HG03520 (cell line): ENCODE results near the gene SLC6A6.

Source experiments
- ATAC-seq: cut with Tn5 transposase; IDR thresholded peaks from one replicate; pipeline ENCODE4 v1.9.1; 2021; ENCODE audit warnings: mild to moderate bottlenecking, moderate library complexity; ENCODE audit not compliant: unreplicated experiment

SLC6A6 gene

GRCh38 chr3:14517601-14518431, 115.4 kb downstream of the SLC6A6 start:
- no peak for ATAC-seq

DNA sequence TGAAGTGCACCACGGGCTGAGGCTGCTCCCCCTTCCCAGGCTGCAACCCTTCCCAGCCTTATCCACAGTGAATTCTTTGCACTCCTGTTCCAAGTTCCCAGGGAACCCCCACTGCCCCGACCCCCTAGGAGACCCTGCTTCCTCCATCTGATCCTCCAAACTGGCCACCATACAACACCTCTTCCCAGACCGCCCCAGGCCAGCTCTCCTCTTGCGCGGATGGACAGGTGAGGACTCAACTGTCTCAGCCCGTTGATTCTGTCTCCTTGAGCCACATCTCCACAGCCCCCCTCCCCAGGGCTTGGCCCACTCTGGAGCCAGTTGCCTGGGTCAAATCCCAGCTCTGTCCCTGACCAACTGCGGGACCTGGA, 116.0 kb downstream of the SLC6A6 start:
- ATAC-seq, result no peak

DNA sequence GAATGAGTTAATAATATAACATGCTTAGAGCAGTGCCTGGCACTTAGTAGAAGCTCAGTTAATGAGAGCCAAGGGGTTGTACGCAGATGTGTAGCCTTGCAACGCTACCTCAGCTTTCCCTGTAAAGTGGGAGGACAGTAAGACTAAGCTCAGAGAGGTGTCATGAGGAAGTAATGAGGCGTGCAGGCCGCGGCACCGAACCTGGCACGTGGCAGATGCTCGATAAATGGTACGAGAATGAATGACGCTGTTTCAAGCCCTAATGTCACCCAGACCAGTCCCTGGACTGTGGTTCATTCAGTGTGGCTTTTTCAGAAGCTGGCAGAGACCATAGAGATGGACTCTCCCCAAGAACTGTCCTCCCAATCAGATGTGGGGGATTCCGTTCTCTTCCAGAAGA, 116.5 kb downstream of the SLC6A6 start:
- ATAC-seq, result no peak

DNA sequence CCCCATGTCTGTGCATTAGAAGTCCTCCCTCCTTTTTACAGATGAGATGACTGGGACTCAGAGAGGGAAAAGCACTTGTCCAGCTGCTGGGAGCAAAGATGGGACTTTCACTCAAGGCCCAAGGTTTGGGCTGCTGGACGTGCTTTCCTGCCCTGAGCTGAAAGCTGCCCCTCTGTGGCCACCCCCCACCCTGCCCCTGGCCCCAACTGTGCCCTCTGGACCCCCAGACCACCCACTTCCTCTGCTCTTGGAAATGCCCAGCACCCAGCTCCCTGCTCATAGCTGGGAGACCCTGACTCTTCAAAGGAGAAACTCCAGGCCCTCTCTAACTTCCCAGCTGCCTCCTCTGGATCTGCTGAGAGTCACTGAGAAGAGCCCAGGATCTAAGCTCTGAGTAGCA, 117.0 kb downstream of the SLC6A6 start:
- no peak for ATAC-seq

DNA sequence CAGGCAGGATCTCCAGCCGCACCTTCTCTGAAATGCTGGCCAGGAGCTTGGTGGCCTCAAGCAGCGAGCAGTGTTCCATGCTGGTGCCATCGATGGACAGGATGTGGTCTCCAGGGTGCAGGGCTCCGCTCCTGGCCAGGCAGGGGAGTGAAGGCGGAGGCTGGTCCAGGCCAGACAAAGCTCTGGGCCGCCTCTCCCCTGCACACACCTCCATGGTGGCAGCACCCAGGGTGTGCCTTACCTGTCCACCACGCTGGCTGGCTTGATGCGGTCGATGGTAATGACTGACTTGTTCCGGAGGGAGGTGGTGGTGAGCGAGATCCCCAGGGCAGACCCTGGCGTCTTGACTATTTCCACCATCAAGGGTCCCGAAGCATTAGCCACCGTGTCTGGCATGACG, 117.7 kb downstream of the SLC6A6 start:
- ATAC-seq, result no peak

GRCh38 chr3:14520967-14521366, 118.6 kb downstream of the SLC6A6 start:
- ATAC-seq, result no peak

- no peak for ATAC-seq
Measured at GRCh38 chr3:14521611-14522010, 119.2 kb downstream of the SLC6A6 start.

DNA sequence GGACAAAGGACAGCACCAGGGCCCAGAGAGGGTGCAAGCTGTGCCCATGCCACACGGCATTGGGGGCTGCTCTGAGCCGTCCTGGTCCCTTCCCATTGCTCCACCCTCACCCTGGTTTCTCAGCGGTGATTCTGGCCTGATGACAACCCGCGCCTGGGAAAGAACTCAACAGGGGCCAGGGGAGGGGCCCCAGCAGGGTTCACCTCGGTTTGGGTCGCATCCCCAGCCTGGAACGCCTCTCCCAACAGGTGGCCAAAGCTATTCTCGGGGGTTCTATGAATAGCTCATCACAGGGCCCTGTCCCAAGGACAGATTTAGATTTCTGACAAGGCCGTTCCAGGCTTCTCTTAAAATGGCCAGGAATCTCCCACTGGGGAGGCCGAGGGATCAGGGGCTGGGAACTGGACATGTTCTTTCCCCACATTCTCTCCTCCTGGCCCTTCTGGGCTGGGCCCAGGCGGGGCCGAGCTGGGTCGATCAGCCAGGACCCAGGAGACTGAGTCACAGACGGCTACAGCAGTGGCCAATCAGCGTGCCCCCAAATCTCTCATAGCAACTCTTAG, 119.8 kb downstream of the SLC6A6 start:
- no peak for ATAC-seq

DNA sequence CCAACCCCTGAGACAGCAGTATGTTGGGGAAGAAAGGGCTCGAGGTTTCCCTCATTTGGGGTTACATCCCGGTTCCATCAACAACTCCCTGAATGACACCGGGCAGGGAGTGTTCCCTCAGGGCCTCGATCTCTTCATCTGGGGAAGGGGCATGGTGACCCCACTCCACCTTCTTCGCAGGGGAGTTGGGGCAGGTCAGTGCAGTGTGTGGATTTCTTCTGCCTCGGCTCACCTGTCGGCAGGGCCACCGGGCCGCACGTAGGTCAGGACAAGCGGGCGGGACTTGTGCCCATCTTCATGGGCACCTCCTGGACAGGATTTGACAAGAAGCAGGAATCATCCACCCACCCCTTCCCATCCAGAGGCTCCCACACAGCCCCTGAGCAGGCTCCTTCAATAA, 120.4 kb downstream of the SLC6A6 start:
- no peak for ATAC-seq

DNA sequence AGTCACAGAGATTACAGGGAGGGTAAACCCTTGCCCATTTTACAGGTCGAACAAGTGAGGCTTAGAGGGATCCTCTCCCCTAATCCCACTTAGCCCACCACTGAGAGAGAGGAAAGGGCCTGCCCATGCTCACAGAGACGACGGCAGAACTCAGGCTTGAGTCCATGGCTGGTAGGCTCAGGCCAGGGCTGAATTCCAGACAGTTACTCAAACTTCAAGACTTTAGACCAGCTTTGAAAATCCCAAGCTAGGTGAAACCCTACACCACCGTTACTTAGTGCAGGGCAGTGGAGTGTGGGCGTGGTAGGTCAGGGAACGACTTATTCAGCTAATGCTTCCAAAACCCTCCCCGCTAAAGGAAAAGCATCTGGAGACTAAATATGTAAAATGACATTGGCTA, 121.4 kb downstream of the SLC6A6 start:
- ATAC-seq, result no peak

DNA sequence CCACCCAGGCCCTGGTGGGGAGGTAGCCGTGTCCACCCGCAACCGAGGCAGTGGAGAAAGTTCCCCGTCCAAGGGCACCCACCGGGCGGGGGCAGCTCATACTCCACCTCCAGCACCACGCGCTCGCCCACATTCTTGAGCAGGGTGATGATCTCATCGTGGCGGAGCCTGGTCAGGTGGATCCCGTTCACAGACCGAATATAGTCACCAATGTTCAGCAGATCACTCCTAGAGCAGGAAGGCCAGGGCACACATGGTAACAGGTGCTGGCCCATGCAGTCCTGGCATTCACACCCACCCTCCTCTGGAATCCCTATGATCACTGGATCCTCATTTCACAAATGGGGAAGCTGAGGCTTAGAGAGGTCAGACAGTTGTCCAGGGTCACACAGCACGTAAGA, 121.9 kb downstream of the SLC6A6 start:
- no peak for ATAC-seq

DNA sequence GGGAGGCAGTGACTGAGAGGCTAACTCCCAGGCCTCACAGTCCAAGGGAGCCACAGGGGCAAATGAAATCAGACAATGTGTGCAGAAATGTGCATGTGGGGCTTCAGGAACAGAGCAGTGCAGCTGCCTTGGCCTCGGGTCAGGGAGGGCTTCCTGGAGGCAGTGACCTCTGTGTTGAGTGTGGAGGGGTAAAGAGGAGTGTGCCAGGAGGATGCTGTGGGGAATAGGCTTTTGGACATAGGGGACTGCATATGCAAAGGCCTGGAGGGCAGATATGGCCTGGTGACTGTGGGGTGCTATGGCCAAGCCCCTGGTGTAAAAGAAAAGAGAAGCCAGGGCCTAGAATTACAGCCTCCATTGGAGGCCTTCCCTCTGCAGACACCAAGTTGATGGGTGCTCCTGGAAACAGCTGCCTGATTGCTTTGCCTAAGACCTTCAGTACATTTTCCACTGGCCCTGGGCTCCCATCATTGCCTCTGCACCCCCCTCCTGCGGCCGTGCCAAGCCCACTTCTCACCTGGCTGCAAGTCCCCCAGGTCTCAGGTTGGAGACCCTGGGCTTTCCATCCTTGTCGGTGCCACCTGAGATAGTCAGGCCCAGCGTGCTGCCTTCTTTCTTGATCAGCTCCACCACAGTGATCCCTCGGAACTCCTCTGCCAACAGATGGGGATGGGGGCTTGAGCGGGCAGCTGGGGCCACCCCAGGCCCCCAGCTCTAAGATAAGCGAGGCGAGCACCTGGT, 122.7 kb downstream of the SLC6A6 start:
- ATAC-seq, result no peak

DNA sequence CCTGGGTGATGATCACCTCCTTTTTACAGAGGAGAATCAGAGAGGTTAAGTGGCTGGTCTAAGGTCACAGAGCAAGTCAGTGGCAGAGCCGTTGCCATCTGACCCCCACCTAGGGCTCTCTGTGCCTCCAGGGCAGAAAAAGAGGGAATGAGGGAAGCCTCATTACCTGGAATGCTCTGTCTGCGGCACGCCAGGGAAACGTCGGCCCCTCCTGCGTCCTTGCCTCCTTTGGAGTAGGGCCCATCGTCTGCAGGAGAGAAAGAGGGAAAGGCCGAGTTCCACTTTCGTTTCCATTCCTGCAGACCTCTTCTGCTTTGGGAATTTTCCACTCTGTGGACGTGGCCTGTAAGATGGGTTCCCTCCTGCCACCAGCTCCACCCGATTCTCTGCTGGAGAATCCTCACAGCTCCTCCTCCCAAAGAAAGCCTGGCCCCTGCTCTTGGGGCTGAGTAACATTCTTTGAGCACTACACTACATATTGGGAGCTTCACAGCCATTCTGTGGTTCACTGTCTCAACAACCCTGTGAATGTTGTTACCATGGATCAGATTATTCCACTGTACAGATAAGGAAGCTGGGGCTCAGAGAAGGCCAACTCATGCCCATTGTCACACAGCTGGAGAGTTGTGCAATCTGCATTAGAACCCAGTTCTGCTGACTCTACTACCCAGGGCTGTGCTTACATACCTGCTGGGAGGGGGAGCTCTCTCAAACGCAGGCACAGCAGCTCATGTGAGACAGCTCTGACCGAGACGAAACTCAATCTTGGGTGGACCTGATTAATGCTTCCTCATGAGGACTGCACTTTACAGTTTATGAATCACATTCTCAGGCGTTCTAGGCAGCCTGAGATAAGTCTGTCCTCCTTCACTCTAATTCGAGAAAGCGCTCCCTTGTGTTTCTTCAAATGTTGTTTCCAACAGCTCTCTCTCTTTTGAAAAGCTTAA, 123.6 kb downstream of the SLC6A6 start:
- no peak for ATAC-seq

- no peak for ATAC-seq
Measured at GRCh38 chr3:14528081-14528480, 125.7 kb downstream of the SLC6A6 start.

DNA sequence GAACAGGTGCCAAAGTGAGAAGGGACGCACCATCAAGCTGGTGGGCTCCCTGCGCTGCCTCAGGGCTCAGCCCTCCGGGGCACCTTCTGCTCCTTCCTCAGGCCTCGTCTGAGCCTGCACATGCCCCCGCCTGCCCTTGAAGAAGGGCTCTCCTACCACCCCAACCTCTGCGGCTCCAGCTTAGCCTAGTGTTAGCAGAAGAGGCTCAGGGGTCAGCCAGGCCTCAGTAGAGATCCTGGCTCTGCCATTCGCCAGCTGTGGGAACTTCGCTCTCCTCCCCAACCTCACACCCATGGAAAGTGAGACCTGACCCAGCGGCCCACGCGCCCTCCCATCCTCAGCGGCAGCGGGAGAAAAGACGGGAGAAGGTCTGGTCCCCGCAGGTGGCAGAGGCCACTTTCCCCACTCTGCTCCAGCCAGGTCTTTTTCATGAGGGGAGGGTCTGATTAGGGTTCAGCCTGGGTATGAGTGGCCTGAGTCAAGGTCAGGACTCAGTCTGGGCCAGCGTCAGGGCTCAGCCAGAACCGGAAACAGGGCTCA, 129.5 kb downstream of the SLC6A6 start:
- no peak for ATAC-seq

DNA sequence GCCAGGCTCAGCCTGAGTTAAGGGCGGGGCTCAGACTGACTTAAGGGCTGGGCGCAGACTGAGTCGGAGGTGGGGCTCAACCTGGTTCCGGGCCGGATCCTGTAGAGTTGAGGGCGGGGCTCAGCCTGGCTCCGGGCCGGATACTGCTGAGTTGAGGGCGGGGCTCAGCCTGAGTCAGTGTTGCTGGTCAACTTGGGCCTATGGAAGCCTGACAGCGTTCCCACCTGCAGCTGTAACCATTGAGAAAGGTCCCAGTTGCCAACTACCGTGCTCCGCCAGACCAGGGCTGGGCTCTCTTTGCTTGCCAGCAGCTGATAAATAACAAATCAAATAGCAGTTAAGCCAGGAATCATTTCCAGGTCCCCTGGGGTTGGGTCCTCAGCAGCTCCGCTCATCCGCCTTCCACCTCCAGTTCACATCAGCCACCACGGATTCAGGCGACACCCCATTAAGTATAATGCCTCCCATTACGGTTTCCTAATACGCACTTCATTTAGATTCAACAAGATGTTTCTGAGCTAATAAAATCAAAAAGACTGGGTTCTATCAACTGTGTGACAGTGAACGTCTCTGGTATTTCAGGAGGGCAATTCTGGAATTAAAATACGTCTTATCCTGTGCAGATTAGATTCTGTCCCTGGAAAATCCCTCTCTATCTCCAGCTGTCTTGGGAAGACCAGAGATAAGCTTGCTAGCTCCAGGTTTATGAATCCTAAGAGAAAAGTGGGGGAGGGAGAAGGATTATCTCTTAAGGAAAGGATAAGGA, 130.5 kb downstream of the SLC6A6 start:
- ATAC-seq, result no peak

DNA sequence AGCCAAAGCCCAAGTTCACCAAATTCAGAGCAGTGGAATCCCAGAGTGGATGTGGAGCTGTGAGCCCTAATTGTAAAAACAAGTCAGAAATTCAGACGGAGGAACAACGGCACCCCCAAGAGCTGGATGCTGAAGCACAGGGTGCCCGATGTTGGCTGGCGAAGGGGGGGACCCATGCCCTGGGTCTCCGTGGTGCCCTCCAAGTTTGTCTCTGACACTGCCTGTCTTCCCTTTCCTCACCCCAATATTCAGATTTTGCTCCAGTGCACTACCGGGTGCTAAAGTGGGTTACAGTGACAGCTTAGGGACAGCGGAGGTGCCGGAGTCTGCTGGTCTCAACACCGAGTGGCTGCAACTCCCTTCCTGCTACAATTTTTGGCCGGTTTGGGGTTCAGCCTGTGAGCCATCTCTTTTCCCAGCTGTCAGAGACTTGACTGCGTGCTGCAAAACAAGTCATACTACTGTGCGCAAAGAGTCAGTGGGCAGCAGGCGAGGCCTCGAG, 131.1 kb downstream of the SLC6A6 start:
- no peak for ATAC-seq

- no peak for ATAC-seq
Measured at GRCh38 chr3:14534516-14535191, 132.2 kb downstream of the SLC6A6 start.

DNA sequence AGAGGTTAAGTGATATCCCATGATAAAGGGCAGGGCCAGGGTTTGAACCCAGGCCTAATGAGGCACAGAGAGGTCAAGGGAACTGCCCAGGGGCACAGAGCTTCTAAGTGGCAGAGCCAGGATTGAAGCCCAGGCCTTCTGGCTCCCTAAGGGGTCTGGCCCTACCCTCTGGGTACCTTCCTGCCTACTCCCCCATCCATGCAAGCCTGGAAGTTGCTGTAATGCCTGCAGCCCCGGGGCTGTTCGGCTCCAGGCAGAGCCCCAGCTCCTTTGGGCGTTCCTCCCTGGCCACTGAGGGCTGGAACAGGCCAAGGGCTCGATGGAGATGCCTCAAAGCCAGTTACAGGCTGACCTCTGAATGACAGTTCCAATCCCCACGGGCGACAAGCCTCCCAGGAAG, 133.2 kb downstream of the SLC6A6 start:
- no peak for ATAC-seq
